ENCODE measurements around the gene NOD1. TPM values are rescaled to one million over a fixed set of nuclear protein-coding genes. Genes with fewer than 3 reads are reported as not detected.

NOD1 gene
- total RNA-seq, 1 donor from 2014 or later = 7.8 TPM

DNA sequence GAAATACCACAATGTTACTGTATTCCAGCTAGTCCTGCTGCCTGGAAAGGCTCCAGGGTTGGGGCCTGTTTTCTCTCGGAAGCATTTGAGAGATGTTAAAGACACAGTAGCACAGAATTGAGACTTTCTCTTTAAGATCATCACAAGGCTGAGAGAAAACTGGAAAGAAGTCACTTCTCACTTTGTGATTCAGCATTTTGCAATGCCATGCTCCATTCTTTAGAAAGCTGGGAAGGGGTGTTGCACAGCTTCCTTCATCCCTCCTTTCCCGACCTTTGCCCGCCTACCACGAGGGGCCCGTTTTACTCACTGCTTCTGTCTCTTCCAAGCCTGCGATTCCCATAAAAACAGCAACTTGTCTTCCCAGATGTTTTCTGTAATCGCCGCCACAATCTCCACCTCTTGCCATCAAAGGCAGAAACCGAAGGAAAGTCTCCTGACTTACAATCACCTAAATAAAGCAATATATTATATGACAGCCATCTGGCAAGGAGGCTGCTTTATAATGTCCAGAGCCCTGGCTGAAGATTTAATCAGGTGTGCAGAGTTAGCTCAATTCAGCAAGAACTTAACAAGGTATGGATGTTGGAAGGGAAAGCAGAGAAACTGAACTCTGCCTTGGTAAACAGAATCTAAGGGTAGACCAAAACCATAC lies 18.9 kb downstream of the NOD1 start:
- DNase-seq (ENCODE audit: low read depth) = peak; percentile 71
- no peaks in the 10 kb centered on the region for H3K27me3 ChIP-seq (ENCODE audit: control insufficient read depth, insufficient read depth, low read length)
- H3K36me3 ChIP-seq (ENCODE audit: control insufficient read depth, insufficient read depth, low read length) = no peaks in the 10 kb centered on the region
- no peak overlapping the region for H3K4me3 ChIP-seq (ENCODE audit: low read depth, low read length)
- TF ChIP-seq, protein P1, sequence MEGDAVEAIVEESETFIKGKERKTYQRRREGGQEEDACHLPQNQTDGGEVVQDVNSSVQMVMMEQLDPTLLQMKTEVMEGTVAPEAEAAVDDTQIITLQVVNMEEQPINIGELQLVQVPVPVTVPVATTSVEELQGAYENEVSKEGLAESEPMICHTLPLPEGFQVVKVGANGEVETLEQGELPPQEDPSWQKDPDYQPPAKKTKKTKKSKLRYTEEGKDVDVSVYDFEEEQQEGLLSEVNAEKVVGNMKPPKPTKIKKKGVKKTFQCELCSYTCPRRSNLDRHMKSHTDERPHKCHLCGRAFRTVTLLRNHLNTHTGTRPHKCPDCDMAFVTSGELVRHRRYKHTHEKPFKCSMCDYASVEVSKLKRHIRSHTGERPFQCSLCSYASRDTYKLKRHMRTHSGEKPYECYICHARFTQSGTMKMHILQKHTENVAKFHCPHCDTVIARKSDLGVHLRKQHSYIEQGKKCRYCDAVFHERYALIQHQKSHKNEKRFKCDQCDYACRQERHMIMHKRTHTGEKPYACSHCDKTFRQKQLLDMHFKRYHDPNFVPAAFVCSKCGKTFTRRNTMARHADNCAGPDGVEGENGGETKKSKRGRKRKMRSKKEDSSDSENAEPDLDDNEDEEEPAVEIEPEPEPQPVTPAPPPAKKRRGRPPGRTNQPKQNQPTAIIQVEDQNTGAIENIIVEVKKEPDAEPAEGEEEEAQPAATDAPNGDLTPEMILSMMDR (IDR thresholded peaks at IDR 0.05; ENCODE audit: insufficient read depth, low read length, poor library complexity, severe bottlenecking) = no peak

DNA sequence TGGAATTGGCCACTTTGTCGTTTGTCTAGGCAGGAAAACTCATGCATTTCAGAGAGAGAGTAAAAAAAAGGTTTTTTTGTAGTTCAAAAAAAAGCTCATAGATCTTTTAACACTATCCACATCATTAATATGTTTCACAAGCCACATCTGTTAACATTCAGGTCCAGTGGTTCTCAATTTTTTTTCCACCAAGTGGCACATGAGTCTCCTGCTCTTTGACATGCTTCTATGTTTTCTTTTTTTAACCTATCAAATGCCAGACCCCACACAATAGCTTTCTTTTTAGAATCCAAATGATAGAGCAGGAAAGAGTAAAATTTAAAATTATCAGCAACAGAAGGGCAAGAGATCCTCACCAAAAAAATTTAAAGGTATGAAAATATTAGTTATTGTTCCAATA lies 20.3 kb downstream of the NOD1 start:
- H3K4me3 ChIP-seq (ENCODE audit: low read depth, low read length) = no peak overlapping the region
- H3K36me3 ChIP-seq (ENCODE audit: control insufficient read depth, insufficient read depth, low read length) = no peaks in the 10 kb centered on the region
- TF ChIP-seq, protein P1 (IDR thresholded peaks at IDR 0.05; ENCODE audit: insufficient read depth, low read length, poor library complexity, severe bottlenecking) = no peak
- H3K27me3 ChIP-seq (ENCODE audit: control insufficient read depth, insufficient read depth, low read length) = no peaks in the 10 kb centered on the region
- no peak for DNase-seq (ENCODE audit: low read depth)

DNA sequence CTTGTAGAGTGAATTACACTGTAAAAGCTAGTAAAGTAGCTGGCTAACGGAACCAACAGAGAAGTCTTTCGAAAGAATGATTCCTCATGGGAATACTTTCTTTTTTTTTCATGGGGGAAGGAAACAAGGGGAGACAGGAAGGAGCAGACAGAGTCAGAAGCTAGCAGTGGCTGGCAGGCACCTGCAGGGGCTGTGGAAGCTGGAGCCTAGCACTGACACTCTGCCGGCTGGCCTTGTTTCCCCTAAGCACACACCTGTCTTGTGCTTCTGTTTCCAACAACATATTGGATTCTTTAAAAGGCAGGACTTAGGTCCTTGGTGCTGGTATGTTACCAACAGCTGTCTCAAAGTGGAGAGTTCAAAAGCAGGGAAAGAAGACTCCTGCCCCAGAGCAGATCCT lies 24.7 kb downstream of the NOD1 start:
- TF ChIP-seq, protein P1 (IDR thresholded peaks at IDR 0.05; ENCODE audit: insufficient read depth, low read length, poor library complexity, severe bottlenecking) = no peak
- no peaks in the 10 kb centered on the region for H3K27me3 ChIP-seq (ENCODE audit: control insufficient read depth, insufficient read depth, low read length)
- no peak overlapping the region for H3K4me3 ChIP-seq (ENCODE audit: low read depth, low read length)
- no peaks in the 10 kb centered on the region for H3K36me3 ChIP-seq (ENCODE audit: control insufficient read depth, insufficient read depth, low read length)
- DNase-seq (ENCODE audit: low read depth) = no peak

DNA sequence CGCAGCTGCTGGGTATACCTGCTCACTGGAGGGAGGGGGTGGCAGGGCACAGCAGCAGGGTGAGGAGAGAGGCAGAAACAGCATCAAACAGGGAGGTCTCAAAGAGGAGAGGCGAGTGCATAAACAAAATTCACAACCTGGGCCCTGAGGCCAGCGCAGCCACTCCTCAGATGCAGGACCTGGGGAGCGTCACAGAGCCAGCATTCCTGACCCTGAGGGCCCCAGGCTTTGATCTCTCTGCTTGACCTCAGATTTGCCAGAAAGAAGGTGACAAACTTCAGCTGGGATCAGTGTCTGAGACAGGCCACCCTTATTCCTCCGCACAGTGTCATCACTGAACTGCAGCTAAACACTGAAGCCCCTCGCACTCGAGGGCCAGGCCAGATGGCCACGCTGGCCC lies 25.6 kb downstream of the NOD1 start:
- no peak for DNase-seq (ENCODE audit: low read depth)
- no peaks in the 10 kb centered on the region for H3K36me3 ChIP-seq (ENCODE audit: control insufficient read depth, insufficient read depth, low read length)
- H3K27me3 ChIP-seq (ENCODE audit: control insufficient read depth, insufficient read depth, low read length) = no peaks in the 10 kb centered on the region
- no peak overlapping the region for H3K4me3 ChIP-seq (ENCODE audit: low read depth, low read length)
- TF ChIP-seq, protein P1 (IDR thresholded peaks at IDR 0.05; ENCODE audit: insufficient read depth, low read length, poor library complexity, severe bottlenecking) = no peak

DNA sequence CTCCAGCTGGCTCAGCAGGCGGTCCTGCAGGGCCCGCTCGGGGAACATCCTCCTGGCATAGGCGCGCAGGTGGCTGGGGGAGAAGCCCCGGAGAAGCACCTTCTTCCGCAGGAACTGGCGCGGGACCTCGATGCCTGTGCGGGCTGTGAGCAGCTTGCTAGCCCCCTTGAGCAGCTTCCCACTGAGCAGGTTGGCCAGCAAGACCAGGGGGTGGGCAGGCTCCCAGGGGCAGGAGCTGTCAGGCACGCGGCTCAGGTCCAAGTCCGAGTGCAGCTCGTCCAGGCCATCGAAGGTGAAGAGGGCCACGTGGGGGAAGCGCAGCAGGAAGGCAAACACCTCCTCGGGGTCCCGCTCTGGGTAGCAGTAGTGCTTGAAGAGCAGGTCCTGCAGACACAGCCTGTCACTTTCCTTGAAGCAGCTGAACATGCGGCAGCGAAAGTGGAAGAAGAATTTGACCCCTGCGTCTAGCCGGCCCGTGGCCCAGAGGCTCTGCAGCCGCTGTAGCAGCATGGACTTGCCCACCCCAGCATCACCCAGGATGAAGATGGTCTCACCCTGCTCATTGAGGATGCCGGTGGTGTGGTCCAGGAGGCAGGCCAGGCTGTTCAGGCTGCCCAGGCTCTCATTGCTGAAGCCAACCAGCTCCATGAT lies 26.2 kb downstream of the NOD1 start:
- H3K36me3 ChIP-seq (ENCODE audit: control insufficient read depth, insufficient read depth, low read length) = no peaks in the 10 kb centered on the region
- no peak overlapping the region for H3K4me3 ChIP-seq (ENCODE audit: low read depth, low read length)
- TF ChIP-seq, protein P1 (IDR thresholded peaks at IDR 0.05; ENCODE audit: insufficient read depth, low read length, poor library complexity, severe bottlenecking) = no peak
- DNase-seq (ENCODE audit: low read depth) = no peak
- no peaks in the 10 kb centered on the region for H3K27me3 ChIP-seq (ENCODE audit: control insufficient read depth, insufficient read depth, low read length)
